ENCODE measurements around the gene IMP4. TPM values are rescaled to one million over a fixed set of nuclear protein-coding genes. Genes with fewer than 3 reads are reported as not detected.

IMP4 gene
- total and polyA plus RNA-seq, 2 experiments from 2014 or later: 87.8 to 147 TPM

DNA sequence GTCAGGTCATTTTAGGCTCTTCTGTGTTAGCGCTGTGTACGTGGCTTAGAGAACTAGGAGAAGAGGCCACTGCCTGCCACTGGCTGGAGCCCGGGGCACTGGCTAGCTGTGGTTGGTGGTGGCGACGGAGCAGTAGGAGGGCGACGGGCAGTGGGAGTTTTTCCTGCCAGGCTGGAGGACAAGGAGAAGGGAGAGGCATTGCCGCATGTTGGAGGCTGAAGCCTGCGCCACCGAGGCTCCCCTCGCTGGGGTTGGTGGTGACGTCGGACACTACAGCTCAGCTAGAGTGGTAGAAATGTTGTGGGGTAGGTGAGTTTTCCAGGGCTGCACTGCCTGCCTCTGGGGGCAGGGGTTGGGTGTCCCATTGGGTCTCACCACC is 41.7 kb upstream of the IMP4 start:
- Histone ChIP-seq H3K4me1 (ENCODE audit: insufficient read depth) (no peaks in the 10 kb centered on the region), H3K4me2 (no peak overlapping the region), H3K27ac (ENCODE audit: low read depth) (no peak overlapping the region), H4K20me1 (replicated peaks; ENCODE audit: insufficient read depth) (no peaks in the 10 kb centered on the region), H3K27me3 (ENCODE audit: insufficient read depth) (no peaks in the 10 kb centered on the region), H3F3A (replicated peaks; ENCODE audit: low read depth) (no peaks in the 10 kb centered on the region), H2AFZ (peak overlapping the region; percentile 90; the same call in 1 of the 2 replicates), H3K4me3 (no peak overlapping the region), H3K36me3 (ENCODE audit: insufficient read depth) (no peaks in the 10 kb centered on the region), H3K9me2 (ENCODE audit: insufficient read depth) (0 out of 2 replicates have a peak, but pooled peaks cover 4% of the 10 kb centered on the region), H3K79me2 (replicated peaks; ENCODE audit: insufficient read depth) (no peaks in the 10 kb centered on the region)
- no peak; the same call in 2 of the 3 replicates for ATAC-seq
- Mint-ChIP-seq H3K4me1 (no peaks in the 10 kb centered on the region), H3K36me3 (ENCODE audit: low read depth) (no peaks in the 10 kb centered on the region), H3K27me3 (ENCODE audit: insufficient read depth, low read depth, poor library complexity) (peaks cover 11% of the 10 kb centered on the region), H3K9me3 (no peaks in the 10 kb centered on the region; the same call in 2 of the 3 replicates), H3K4me3 (no peak overlapping the region), H3K27ac (no peak overlapping the region)
- TF ChIP-seq, protein P1, sequence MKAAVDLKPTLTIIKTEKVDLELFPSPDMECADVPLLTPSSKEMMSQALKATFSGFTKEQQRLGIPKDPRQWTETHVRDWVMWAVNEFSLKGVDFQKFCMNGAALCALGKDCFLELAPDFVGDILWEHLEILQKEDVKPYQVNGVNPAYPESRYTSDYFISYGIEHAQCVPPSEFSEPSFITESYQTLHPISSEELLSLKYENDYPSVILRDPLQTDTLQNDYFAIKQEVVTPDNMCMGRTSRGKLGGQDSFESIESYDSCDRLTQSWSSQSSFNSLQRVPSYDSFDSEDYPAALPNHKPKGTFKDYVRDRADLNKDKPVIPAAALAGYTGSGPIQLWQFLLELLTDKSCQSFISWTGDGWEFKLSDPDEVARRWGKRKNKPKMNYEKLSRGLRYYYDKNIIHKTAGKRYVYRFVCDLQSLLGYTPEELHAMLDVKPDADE (IDR thresholded peaks at IDR 0.05): no peak
- TF ChIP-seq STAT1 (IDR thresholded peaks at IDR 0.05; ENCODE audit: unreplicated experiment) (no peak), ZNF331 (CRISPR knock-in tag; IDR thresholded peaks at IDR 0.05; ENCODE audit: low read depth) (no peak), EZH2phosphoT487 (IDR thresholded peaks at IDR 0.05; ENCODE audit: unreplicated experiment) (no peak), NANOG (IDR thresholded peaks at IDR 0.05; ENCODE audit: borderline replicate concordance) (no peak), JUNB (IDR thresholded peaks at IDR 0.05; ENCODE audit: unreplicated experiment) (no peak), EZH2 (IDR thresholded peaks at IDR 0.05; ENCODE audit: low read depth, unreplicated experiment) (no peak)
- TF ChIP-seq, protein P2, sequence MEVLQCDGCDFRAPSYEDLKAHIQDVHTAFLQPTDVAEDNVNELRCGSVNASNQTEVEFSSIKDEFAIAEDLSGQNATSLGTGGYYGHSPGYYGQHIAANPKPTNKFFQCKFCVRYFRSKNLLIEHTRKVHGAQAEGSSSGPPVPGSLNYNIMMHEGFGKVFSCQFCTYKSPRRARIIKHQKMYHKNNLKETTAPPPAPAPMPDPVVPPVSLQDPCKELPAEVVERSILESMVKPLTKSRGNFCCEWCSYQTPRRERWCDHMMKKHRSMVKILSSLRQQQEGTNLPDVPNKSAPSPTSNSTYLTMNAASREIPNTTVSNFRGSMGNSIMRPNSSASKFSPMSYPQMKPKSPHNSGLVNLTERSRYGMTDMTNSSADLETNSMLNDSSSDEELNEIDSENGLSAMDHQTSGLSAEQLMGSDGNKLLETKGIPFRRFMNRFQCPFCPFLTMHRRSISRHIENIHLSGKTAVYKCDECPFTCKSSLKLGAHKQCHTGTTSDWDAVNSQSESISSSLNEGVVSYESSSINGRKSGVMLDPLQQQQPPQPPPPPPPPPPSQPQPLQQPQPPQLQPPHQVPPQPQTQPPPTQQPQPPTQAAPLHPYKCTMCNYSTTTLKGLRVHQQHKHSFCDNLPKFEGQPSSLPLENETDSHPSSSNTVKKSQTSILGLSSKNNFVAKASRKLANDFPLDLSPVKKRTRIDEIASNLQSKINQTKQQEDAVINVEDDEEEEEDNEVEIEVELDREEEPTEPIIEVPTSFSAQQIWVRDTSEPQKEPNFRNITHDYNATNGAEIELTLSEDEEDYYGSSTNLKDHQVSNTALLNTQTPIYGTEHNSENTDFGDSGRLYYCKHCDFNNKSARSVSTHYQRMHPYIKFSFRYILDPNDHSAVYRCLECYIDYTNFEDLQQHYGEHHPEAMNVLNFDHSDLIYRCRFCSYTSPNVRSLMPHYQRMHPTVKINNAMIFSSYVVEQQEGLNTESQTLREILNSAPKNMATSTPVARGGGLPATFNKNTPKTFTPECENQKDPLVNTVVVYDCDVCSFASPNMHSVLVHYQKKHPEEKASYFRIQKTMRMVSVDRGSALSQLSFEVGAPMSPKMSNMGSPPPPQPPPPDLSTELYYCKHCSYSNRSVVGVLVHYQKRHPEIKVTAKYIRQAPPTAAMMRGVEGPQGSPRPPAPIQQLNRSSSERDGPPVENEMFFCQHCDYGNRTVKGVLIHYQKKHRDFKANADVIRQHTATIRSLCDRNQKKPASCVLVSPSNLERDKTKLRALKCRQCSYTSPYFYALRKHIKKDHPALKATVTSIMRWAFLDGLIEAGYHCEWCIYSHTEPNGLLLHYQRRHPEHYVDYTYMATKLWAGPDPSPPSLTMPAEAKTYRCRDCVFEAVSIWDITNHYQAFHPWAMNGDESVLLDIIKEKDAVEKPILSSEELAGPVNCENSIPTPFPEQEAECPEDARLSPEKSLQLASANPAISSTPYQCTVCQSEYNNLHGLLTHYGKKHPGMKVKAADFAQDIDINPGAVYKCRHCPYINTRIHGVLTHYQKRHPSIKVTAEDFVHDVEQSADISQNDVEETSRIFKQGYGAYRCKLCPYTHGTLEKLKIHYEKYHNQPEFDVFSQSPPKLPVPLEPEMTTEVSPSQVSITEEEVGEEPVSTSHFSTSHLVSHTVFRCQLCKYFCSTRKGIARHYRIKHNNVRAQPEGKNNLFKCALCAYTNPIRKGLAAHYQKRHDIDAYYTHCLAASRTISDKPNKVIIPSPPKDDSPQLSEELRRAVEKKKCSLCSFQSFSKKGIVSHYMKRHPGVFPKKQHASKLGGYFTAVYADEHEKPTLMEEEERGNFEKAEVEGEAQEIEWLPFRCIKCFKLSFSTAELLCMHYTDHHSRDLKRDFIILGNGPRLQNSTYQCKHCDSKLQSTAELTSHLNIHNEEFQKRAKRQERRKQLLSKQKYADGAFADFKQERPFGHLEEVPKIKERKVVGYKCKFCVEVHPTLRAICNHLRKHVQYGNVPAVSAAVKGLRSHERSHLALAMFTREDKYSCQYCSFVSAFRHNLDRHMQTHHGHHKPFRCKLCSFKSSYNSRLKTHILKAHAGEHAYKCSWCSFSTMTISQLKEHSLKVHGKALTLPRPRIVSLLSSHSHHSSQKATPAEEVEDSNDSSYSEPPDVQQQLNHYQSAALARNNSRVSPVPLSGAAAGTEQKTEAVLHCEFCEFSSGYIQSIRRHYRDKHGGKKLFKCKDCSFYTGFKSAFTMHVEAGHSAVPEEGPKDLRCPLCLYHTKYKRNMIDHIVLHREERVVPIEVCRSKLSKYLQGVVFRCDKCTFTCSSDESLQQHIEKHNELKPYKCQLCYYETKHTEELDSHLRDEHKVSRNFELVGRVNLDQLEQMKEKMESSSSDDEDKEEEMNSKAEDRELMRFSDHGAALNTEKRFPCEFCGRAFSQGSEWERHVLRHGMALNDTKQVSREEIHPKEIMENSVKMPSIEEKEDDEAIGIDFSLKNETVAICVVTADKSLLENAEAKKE (CRISPR knock-in tag; IDR thresholded peaks at IDR 0.05): no peak
- TF ChIP-seq, protein P3, sequence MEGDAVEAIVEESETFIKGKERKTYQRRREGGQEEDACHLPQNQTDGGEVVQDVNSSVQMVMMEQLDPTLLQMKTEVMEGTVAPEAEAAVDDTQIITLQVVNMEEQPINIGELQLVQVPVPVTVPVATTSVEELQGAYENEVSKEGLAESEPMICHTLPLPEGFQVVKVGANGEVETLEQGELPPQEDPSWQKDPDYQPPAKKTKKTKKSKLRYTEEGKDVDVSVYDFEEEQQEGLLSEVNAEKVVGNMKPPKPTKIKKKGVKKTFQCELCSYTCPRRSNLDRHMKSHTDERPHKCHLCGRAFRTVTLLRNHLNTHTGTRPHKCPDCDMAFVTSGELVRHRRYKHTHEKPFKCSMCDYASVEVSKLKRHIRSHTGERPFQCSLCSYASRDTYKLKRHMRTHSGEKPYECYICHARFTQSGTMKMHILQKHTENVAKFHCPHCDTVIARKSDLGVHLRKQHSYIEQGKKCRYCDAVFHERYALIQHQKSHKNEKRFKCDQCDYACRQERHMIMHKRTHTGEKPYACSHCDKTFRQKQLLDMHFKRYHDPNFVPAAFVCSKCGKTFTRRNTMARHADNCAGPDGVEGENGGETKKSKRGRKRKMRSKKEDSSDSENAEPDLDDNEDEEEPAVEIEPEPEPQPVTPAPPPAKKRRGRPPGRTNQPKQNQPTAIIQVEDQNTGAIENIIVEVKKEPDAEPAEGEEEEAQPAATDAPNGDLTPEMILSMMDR (conservative IDR thresholded peaks at IDR 0.05; ENCODE audit: low read depth in 2 of 2): no peak
- no peak for DNase-seq (ENCODE audit: low spot score)

Data from GM23338 (cell line).